Fibroblast of peridontal ligament (primary cell): ENCODE measurements around the gene CRABP1.

Source experiments
- DNase-seq: peaks from one replicate; pipeline ENCODE4 v3.0.0-alpha.2; 2010; ENCODE audit errors: extremely low read depth

Gene CRABP1

DNA sequence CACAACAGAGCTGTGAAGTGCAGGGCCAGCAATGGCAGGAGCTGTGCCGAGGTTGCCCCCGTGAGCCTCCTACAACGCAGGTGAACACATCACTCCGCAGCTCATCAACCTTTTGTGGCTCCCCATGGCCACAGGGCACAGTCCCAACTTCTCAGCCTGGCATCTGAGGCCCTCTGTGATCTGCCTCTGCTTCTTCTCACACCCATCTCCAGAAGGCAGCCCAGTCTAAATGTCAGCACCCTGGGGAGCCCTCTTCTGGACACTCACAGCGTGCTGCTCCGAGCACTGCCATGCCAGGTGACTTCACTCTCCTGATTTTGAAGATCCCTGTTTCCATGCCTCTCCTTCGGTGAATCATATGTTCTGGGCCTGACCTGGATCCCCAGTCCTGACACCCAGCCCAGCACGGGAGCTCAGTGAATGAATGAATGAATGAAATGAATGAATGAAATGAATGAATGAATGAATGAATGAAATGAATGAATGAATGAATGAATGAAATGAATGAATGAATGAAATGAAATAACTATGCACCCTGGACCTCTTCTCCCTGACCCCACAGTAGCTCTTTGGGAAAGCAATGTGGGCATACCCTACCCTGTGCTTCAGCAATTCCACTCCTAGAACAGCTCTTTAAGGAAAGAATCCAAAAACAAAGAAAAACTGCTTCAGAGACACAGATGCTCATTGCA is 22.9 kb upstream of the CRABP1 start:
- DNase-seq: no peak

DNA sequence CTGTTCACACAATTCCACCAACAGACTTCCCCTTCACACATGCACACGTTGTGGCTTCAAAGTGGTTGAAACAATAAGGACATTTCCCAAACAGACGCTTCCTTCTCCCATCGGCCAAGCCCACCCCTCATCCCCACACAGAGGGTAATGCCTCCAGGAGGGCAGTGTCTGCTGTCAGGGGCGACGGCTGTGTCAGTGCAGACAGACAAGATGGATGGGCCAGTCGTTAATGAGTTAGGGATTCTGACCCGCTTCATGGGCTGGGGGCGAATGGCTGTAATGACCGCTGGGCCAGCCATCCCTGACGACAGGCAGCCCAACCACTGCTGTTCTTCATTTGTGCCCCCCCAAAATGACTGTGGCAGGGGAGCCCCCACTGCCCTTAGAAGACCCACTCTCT is 20.6 kb upstream of the CRABP1 start:
- DNase-seq: no peak

GRCh38 chr15:78320183-78320582 is 20.0 kb upstream of the CRABP1 start:
- DNase-seq: no peak

DNA sequence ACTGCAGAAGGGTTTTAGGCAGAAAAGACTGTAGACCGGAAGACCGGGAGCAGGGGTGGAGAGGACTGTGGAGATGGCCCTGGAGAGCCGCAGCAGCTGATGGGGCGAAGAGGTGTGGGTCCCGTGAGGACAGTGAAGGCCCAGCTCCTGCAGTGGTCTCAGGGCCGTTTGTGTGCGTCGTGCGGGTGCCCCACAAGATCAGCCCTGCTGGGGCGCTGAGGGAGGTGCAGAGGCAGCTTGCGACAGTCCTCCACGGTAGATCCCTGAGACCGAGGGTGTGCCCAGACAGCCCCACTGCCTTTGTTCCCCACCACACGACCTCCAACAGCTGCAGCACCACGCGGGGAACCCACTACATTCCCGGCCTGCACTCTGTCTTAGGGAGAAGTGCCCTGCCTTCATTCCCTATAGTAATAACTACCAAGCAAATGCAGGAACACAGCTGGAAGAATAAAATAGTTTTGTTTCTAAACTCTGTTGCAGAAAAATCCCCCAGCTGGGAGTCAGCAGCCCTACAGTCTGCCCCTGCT is 19.0 kb upstream of the CRABP1 start:
- DNase-seq: no peak

DNA sequence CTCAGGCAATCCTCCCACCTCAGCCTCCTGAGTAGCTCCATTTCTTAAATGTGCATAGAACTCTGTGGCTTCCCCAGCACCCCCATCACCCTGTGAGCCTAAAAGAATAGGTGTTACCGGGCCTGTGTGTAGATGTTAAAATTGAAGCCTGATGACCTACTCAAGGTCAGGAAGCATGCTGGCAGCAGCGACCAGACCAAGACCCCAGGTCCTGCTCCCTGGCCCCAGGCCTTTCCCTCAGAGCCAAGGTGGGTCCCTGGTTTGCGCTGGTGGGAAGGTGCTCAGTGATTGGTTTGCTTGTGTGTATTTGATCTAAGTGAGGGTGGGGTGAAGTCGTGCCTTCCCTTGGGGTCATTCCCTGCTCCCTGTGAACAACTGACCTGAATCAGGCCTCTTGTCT is 18.4 kb upstream of the CRABP1 start:
- no peak for DNase-seq

GRCh38 chr15:78322243-78322642 is 17.9 kb upstream of the CRABP1 start:
- DNase-seq: peak; percentile 45

DNA sequence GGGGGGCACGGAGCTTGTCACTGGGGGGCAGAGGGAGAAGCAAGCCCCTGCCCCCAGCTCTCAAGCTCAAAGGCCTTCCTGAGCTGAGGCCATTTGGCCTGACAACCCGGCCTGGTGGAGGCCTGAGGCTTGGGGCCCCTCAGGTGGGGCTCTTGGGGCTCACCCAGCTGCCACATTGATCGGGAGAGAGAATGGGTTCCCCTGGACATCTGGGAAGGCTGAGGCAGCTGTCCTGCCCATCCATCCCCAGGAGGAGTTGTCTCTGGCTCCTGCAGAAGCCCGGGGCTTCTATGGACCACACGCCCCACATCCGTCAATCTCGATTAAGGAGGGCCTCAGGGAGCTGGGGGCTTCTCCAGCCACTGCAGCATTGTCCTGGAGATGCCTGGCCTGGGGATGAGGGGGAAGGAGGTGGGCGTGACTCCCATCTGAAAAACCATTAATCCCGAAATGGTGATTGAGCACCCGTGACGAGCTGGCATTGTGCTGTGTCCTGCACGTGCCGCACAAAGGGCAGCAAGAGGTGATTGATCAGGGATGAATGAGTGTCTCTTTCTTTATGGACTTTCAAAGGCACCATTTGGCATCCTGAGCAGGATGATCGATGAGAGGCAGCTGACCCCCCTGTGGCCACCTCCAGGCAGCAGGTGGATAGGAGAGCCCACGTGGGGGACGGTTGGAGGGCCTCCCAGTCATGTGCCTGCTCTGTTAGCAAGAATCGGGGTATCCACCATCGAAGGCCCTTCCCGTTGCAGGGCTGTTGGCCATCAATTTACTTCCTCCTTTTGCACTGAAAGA is 17.2 kb upstream of the CRABP1 start:
- DNase-seq: no peak

GRCh38 chr15:78323693-78324092 is 16.5 kb upstream of the CRABP1 start:
- no peak for DNase-seq

DNA sequence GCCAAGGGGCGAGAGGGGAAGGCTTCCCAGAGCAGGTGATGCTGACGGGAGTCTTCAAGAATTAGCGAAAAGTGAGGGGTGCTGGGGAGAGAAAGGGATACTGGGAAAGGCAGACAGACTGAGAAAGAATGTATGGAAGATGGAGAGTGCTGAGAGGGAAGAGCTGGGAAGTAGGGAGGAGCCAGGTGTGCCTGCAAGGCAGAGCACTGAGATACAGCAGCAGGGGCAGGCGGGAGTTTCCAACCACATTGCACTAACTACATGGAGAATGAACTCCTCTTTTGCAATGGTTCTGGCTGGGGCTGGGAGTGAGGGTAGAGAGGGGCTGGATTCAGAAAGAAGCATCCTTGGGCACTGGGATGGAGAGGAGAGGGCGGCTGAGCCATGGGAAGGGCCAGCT is 16.0 kb upstream of the CRABP1 start:
- no peak for DNase-seq

DNA sequence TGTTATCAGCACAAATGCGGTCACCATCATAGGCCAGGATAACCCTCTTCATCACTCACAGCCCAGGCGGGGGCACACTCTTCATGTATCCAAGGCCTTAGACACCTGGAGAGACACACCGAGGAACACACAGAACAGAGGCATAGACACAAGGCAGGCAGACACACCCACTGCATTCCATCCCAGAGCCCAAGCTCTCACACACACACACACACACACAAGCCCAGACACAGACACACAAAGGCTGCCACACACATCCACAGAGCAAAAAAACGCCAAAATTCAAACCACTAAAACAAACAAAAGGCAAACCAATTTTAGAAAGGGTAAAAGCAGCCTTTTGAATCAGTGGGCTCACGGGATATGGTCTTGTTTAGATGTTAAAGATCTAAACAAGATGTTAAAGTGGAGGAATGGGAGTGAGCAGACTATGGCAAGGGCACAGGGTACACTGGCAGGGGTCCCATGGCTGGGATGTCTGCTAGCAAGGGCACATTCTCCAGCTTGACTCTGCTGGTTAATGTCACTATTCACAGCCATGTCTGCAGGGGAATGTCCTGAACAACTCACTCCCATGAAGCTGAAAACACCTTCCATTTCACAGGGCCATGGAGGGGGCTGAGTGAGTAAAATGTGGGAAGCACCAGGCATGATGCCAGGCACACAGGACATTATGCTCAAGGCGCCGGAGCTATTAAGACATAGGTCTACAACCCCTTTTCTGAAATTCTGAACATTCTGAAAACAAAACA is 14.9 kb upstream of the CRABP1 start:
- peak; percentile 64 for DNase-seq

GRCh38 chr15:78327466-78327865 is 12.7 kb upstream of the CRABP1 start:
- peak; percentile 63 for DNase-seq

GRCh38 chr15:78329625-78330024 is 10.5 kb upstream of the CRABP1 start:
- no peak for DNase-seq

DNA sequence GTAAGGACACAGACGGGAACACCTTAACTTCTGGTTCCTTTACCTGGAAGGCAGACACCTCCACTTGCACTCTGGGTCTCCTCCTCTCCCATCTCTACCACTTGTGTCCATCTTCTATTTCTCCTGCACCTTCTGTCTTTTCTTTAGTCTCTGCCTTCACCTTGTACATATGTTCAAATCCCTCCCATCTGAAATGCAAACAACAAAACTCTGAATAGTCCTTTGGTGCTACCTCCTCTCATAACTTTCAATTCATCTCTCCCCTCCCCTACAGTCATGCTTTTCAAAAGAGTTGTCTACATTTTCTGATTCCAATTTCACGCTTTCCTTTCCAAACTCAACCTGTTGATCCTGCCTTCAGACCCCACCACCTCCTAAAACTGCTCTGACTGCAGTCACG is 5.3 kb upstream of the CRABP1 start:
- DNase-seq: no peak

DNA sequence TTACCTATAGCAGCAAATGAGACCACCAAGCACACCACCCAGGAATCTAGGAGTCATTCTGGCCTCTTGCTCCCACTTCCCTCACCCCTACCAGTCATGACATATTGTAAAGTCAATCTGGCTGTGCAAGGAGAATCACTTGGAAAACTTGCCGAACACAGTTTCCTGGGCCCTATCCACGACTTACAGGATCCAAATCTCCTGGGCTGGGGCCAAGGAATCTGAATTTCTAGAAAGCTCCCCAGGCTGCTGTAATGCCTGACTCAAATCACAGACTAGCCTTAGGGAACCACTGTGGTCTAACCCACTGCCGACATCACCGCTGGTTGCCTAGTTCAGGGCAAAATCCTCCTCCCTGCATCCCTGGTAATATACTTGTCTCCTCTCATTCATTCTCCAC is 4.2 kb upstream of the CRABP1 start:
- DNase-seq: no peak

GRCh38 chr15:78338781-78339180 is 1.4 kb upstream of the CRABP1 start:
- no peak for DNase-seq

DNA sequence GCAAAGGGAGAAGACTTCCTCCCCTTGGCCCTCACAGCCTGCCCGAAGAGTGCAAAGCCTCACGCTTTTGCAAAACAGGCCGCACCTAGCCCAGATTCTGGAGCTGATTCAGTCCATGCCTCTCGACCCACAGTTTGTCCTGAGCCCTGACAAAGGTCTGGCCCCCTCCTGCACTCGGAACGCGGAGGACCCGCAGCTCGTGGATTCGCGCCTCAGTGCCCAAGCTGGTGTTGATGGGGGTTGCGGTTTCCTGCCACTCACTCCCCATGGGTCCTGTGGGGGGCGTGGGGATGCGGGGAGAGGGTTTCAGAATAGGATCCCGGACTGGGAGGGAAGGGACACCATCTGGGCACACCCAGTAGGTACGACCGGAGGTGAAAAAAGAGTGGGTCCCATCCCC is 594 bp upstream of the CRABP1 start:
- no peak for DNase-seq

DNA sequence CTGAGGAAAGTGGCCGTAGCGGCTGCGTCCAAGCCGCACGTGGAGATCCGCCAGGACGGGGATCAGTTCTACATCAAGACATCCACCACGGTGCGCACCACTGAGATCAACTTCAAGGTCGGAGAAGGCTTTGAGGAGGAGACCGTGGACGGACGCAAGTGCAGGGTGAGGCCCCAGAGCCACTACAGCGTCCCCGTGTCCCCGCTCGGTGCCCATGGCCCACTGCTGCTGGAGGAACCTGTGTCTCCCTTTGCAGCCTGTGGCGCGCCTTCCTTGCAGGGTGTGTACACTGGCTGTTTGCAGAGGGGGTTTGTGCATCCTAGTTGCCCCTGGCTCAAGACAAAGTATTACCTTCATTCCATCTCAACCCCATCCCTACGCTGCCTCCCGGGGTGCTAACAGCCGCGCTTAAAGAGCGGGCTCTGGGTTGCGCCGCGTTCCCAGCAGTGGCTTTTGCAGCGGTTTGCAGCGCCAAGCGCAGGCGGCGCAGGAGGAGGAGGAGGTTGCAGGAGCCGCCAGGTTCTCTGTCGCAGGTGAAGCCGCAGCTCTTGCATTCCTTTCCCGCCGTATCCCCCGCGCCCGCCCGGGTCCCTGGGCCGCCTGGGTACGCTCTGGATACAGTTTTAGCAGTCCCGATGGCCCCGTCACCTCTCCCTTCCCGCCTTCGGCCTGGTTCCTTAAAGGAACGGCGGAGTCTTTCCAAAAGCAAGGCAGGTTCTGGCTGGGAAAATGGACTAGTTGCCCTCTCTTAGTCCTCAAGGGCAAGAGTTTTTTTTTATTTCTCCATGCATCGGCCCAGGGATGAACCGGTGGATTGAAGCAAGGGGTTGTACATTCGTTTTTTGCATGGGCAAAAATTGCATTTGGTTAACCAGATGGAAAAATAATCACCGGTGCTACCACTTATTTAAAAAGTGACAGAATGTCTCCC is 1.2 kb downstream of the CRABP1 start:
- DNase-seq: no peak

- no peak for DNase-seq
These were observed 1.9 kb downstream of the CRABP1 start for GRCh38 chr15:78342021-78342420.

- no peak for DNase-seq
These were observed 3.3 kb downstream of the CRABP1 start for GRCh38 chr15:78343276-78344060.

DNA sequence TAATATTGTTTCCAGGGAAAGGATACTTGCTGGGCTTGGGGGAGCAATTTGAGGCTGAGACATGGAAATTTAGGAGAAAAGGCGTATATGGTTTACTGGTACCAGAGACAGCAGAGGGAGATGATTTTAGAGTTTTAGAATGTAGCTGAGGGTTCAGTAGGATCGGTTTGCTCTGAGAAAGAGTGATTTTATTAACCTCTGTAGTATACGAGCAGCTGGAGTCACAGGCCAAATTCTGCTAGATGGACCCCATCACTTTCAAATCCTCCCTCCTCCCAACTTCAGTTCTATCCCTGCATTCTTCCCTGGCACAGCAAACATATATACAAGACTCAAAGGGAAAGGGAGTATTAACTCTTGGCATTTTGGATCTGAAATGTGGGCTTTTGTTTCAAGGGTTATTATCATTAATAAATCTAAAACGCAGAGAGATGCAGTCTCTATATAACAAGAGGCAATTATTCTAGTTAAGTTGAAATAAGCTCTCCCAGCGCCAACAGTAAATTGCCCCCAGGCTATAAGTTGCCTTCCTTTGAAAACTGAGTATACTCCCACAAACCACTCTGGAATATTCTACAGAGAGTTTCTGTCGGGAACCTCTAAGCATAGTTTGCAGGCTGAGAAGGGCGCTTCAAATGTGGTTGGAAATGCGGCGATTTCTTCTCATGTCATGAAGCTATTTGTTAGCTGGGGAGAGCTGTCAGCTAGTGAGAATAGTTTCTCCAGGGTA is 5.4 kb downstream of the CRABP1 start:
- no peak for DNase-seq
